GM18526 (cell line): ENCODE data around the gene PLPP3.

Source experiments
- POLR2A ChIP-seq: IDR thresholded peaks from 3 replicates; pipeline ENCODE4 v1.6.1; 2011; ENCODE audit not compliant: insufficient read length; ENCODE audit errors: extremely low read depth

The PLPP3 gene

DNA sequence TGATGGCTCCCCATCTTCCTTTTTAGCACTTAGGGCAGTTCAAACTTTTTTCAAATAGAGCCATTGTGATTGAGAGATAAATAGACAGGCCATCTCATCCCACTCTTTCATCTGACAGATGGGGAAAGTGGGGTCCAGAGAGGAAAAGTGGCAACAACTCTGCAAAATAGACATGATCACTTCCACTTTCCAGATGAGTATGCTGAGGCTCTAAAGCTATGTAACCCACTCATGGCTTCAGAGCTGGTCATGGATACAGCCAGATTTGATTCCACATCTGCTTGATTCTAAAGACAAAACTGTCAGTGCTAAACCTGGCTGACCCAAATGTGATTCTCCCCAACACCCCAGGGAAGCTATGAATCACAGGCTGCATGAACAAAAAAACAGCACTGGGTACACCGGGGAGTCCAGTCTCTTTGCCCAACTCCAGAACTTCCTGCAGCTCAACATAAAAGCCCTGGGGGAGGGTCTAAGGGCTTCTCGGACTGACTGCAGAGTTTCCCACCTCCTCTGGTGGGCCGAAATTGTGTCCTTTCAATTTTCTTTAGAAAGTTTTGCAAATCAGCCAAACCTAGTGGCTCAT is 59.3 kb downstream of the PLPP3 start:
- TF ChIP-seq POLR2A, result no peak

DNA sequence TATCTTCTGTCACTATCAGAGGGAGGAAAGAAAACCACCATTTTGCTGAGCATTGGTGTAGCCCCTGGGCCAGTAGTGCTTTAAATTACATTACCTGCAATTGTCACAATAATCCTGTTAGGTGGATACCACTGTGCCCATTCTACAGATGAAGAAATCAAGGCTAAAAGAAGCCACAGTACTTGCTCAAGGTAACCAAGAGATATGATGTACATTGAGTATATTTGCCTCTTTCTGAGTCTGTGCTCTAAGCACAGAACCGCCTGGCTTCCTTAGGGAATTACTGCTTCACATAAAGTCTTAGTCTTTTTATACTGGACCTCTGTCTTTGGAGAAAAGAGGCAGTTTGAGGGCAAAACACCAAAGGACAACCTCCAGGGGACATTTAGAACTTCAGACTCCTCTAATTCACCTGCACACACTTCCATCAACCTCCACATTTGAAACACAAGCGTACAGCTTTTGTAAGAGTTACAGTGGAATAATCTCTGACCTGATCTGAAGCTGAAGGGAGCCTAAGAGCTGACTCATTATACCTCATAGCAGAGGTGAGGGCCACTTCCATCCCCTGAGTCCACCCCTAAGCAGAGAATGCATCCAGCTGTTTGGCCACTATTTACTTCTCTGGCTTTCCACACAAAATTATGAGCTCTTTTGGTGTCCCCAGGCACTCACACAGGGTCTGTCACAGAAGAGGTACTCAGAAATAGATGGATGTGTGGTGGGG is 61.8 kb downstream of the PLPP3 start:
- no peak for TF ChIP-seq POLR2A

DNA sequence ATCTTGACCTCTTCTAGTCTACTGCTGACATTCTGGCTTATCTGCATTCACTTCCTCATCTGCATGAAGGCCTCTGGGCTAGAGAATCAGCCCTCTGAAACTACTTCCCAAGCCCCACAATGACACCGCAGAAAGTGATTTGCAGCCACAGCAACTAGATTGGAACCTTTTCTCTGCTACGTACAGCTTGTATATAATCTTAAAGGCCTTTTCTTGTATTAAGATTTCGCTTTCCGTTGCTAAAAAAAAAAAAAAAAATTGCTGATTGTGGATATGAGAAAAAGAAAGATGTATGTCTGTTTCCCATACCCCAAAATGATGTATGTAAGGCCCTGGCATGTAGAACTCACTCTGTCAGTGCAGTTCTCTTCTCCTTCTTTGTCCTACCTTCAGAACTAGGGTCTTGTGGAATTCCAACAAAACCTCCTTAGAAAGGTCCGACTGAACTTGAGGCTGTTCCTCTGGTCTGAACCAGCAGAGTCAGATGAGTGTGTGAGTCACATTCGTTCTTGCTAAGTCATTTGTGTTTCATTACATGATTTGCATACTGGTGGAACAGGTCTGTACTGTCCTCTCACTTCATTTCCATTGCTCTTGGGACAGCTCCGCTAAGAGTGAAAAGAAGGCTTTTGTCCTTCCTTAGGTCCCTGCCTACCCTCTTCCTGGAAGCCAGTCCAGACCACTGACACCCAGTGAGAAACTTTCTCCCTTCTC is 62.7 kb downstream of the PLPP3 start:
- no peak for TF ChIP-seq POLR2A

DNA sequence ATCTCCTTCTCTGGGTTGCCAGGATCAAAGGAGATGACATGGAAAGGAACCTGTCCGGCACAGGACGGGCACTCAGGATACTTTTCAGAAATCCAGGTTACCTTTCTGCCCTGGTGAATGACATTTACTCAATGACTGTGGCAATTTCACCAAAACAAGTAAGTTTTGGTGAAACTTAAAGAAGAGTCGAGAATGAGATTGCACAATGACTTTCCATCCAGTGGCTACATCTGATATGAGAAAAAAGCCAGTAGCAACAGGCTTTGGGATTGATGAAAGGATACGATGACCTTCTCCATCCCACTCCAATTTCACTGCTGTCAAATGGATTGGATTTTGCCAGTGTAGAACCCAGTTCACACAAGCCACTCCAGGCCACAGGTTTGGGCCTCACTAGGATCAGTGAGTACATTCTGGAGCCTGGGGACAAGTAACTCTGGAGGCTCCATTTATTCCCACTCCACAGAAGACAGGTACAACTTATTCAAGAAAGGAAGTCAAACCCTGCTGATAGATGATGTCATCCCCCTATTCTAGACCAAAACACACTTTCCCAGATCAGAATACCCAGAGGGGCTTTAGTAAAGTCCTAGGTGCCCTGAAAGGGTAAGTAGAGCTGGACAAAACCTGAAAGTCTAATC is 63.3 kb downstream of the PLPP3 start:
- TF ChIP-seq POLR2A, result no peak

DNA sequence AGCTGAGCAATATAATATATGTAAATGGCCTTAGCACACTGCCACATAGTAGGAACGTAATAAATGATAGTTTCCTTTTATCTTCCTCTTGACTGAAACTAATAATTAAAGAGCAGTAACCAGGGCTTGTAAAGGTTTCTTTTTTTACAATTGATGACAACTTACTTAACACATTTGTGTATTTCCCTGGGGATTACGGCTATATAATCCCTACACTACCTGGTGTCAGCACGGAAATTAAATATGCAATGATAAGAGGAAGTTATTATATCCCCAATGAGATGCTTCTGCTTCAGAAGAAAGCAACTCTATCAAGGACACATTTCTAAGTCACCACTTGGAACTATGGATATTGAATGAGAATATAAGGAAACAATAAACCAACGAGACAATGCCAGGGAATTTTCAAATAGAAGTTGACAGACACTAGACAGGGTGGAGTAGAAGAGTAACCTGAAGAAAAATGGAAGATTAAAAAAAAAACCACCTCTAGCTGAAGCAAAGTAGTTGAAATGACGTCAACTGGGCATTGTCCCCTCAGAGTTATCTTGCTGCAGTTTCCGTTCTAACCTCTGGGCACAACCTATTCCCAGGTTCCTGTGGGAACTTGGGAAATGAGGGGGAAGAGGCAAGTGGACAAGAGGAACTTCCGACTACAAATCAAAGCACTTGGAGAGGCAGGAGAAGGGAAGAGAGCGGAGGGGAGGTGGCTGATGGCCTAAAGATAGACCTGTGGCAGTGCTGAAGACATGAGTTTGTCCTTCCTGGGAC is 66.5 kb downstream of the PLPP3 start:
- TF ChIP-seq POLR2A, result no peak

DNA sequence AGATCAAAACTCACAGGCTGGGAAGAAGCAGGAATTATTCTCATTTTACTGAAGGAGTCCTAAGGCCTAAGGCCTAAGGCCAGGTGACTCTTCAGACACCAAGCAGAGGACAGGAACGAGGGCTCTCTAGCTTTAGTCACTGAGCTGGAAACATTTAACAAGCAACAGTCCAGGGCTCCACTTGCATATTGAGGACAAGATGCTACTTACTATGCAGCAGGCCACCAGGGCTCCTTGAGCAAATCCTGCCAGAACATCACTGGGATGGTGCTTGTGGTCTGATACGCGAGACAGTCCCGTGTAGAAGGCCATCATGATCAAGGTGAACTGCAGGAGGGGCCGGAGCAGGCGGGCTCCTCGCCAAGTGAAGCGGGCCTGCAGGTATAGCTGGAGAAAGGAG is 67.6 kb downstream of the PLPP3 start:
- TF ChIP-seq POLR2A, result no peak

DNA sequence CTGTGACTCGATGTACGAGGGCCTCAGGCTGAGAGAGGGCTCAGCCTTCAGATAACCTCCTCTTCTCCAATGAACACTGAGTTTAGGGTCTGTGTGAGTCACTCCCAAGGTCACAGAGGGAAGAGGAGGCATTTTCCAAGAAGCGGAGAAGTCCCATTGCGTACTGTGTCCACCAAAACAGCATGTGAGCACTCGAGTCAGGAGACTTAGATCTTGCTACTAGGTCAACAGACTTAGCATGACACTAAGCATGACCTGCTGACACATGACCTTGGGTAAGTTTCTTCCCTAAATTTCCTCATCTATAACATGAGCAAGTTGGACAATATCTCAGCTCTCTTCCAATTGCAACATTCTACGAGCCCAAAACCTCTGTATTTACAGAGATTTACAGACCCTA is 68.0 kb downstream of the PLPP3 start:
- no peak for TF ChIP-seq POLR2A

DNA sequence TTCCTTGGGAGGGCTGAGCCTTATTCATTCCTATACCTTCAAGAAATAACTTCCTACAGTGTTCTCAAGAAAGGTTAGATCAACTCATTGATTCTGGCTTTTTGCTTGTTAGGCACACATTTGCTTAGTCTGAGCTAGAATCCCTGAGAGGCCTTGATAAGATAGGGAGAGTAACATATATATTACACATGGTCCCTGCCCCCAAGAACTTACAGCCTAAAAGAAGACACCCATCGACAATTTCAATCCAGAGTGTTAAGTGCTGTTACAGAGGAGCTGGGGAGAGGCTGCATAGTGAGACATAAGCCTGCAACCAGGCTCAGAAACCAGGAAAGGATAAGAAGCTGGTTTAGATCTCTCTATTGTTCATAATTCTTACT is 68.7 kb downstream of the PLPP3 start:
- TF ChIP-seq POLR2A, result no peak

DNA sequence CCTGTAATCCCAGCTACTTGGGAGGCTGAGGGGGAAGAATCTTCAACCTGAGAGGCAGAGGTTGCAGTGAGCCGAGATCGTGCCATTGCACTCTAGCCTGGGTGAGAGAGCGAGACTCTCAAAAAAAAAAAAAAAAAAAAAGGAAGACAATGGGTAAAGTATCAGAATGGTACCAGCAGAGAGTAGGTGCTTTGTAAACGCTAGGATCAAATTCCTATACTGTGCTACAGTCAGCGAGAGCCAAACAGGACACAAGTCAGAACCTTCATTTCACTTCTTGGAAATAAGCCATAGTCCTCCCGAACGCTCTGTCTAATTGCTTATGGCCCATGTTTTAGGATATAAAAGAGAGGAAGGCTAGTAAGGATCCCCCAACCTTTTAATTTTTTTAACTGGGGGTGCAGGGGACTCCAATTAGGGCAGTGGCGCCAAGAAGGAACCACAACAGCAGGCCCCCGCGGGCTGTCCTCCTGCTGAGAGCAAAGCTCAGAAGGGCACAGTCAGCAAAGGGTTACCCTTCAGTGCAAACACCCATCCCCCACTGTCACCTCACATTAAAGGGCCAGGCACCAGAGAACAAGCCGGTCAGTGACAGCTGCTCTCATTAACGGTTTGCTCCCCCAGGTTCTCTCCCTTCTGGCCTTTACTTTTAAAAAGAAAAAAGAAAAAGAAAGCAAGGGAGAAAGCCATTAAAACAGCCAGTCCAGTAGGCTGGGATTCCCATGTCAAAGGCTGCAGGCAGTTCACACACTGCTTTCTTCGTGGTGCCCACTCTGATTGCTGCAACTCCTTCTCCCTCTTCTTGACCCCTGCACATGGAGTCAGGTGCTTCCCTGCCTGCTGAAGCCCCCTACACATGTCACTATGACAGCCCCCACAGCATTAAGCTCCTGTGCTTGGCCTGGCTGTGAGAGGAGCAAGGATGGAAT is 69.4 kb downstream of the PLPP3 start:
- TF ChIP-seq POLR2A, result no peak

DNA sequence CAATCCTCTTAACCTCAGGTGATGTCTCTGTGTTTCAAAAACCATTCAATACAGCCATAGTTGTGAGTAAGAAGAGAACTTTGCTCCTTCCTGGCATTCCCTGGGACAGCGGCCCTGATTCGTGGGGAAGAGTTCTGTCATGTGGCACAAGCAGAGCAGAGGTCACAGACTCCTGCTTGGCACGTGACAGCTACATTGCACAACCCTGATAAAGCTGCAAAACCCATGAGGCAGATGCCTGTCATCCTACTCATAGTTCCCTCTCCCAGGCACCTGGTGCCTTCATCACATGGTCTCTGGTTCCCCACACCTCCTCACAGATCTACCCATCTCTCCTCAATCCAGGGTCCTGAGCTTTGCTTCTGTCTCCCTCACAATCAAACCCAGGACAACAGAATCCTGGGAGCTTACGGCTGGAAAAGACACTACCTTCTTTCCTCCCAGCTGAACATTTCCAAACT is 70.8 kb downstream of the PLPP3 start:
- TF ChIP-seq POLR2A, result no peak

DNA sequence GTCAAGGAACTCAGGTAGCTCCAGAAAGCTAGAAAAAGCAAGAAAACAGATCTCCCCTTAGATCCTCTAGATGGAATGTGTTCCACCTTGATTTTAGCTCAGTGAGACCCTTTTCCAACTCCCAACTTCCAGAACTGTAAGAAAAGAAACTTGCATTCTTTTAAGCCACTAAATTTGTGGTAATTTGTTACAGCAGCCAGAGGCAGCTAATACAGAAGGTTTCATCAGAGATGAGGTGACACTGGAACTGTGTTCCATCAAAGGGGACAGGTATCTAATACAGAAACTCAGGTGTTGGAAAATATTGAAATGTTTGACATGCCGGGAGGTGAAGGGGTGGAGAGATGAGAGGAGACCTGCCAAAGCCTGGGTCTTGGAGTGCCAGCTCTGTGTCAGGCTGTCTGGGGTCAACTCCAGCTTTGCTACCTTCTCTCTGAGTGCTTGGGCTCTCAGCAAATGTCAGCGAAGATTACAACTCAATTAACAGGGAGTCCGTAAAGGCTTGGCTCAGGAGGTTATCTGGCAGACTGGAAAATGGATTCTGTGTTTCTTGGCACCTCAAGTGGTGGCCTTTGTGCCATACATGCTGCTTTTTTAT is 71.3 kb downstream of the PLPP3 start:
- no peak for TF ChIP-seq POLR2A

DNA sequence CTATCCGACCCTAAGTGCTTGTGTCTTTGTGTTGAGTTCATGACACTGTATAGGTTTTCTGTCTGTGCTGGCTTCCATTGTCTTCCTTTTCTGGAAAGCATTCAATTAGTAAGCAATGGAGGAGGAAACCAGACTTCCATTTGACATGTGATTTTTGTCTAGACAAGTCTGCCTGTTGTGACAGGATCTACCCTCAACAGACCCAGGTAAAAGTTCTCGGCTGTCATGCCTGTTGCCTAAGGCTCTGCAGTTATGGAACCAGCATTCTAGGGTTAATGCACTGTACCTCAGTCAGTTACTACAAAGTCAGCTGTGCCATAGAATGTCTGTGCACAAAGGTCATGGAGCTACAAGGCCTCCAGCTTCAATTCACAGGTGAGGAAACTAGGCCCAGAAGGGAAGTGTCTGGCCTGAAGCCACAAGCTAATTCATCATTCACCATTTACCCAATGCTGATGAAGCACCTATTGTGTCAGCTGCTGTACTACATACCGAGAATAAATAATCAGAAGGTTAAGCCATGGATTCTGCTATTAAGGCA is 72.3 kb downstream of the PLPP3 start:
- no peak for TF ChIP-seq POLR2A
